GM20431 (cell line): Measurements from ENCODE around the gene SLC6A6.
"Not testable (repeated sequence)": the region's sequence is repeated elsewhere in the genome, so short reads cannot be mapped to it uniquely, and the experiment has no call there.

Experiments used
- in situ Hi-C: fragments of 300-500 bp; cut with MseI, MboI; formaldehyde crosslinking; loops from one replicate; pipeline ENCODE4 v1.15.0; 2020; ENCODE audit warnings: low sequenced_read_pairs; ENCODE audit not compliant: unreplicated experiment

SLC6A6 gene

GRCh38 chr3:14511623-14512280 lies 109.3 kb downstream of the SLC6A6 start:
- in situ Hi-C loops, result no loop called here

- in situ Hi-C loops, result no loop called here
Observed at GRCh38 chr3:14512281-14512941, 110.0 kb downstream of the SLC6A6 start.

- in situ Hi-C loops, result no loop called here
Observed at GRCh38 chr3:14512942-14513327, 110.5 kb downstream of the SLC6A6 start.

- in situ Hi-C loops, result no loop called here
Observed at GRCh38 chr3:14513566-14514322, 111.3 kb downstream of the SLC6A6 start.

GRCh38 chr3:14514323-14514720 lies 111.9 kb downstream of the SLC6A6 start:
- in situ Hi-C loops, result no loop called here

GRCh38 chr3:14515526-14515925 lies 113.1 kb downstream of the SLC6A6 start:
- in situ Hi-C loops, result not testable (repeated sequence)

- in situ Hi-C loops, result no loop called here
Observed at GRCh38 chr3:14516738-14517345, 114.4 kb downstream of the SLC6A6 start.

GRCh38 chr3:14517601-14518431 lies 115.4 kb downstream of the SLC6A6 start:
- in situ Hi-C loops, result no loop called here

- in situ Hi-C loops, result no loop called here
Observed at GRCh38 chr3:14518432-14518802, 116.0 kb downstream of the SLC6A6 start.

GRCh38 chr3:14518893-14519292 lies 116.5 kb downstream of the SLC6A6 start:
- in situ Hi-C loops, result no loop called here

- in situ Hi-C loops, result no loop called here
Observed at GRCh38 chr3:14519406-14519805, 117.0 kb downstream of the SLC6A6 start.

GRCh38 chr3:14520149-14520548 lies 117.7 kb downstream of the SLC6A6 start:
- in situ Hi-C loops, result no loop called here

- in situ Hi-C loops, result no loop called here
Observed at GRCh38 chr3:14520967-14521366, 118.6 kb downstream of the SLC6A6 start.

- in situ Hi-C loops, result no loop called here
Observed at GRCh38 chr3:14521611-14522010, 119.2 kb downstream of the SLC6A6 start.

- in situ Hi-C loops, result no loop called here
Observed at GRCh38 chr3:14522129-14522691, 119.8 kb downstream of the SLC6A6 start.

- in situ Hi-C loops, result no loop called here
Observed at GRCh38 chr3:14522768-14523167, 120.4 kb downstream of the SLC6A6 start.

- in situ Hi-C loops, result no loop called here
Observed at GRCh38 chr3:14523792-14524191, 121.4 kb downstream of the SLC6A6 start.

- in situ Hi-C loops, result no loop called here
Observed at GRCh38 chr3:14524311-14524711, 121.9 kb downstream of the SLC6A6 start.

GRCh38 chr3:14524920-14525660 lies 122.7 kb downstream of the SLC6A6 start:
- in situ Hi-C loops, result no loop called here
